SK-N-MC (cell line): ENCODE measurements around the gene MALRD1.

Experiments
- EZH2 ChIP-seq: fragments of 200-600 bp; sonication (generic); IDR thresholded peaks from one replicate; pipeline ENCODE4 v1.6.1; 2017; ENCODE audit warnings: antibody characterized with exemption
- FOXP2 ChIP-seq: optimal IDR thresholded peaks from 2 replicates; pipeline ENCODE3; 2011; ENCODE audit warnings: mild to moderate bottlenecking, moderate library complexity; ENCODE audit not compliant: insufficient read depth; ENCODE audit errors: extremely low read length, control extremely low read depth
- POLR2AphosphoS5 ChIP-seq: IDR thresholded peaks from 2 replicates; pipeline ENCODE4 v1.6.1; 2012; ENCODE audit warnings: mild to moderate bottlenecking, low read depth, low read length, borderline replicate concordance

DNA sequence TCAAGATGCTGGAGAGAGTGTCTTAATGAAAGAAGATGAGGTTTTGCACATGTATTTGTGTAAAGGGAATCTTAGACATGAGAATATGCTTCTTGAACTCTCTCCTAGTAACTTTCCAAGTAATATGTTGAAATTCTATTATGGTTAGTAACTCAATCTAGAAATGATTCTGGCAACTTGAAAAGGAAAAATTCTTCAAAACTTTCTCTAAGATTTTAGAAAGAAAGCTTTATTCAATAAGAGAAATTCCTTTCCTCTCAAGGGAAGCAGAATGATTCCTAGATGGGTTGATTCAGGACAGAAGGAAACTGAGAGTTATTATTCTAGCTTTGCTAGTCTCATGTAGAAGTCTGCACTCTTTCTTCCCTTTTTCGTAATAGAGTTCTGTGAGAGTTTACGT lies 403.3 kb downstream of the MALRD1 start:
- TF ChIP-seq EZH2, result no peak
- TF ChIP-seq FOXP2, result no peak
- no peak for TF ChIP-seq POLR2AphosphoS5
